ENCODE data around the gene NLGN4X.
A peak's percentile ranks its signal among the peaks of the same experiment; 100 is the strongest.
"Not testable (repeated sequence)": the region's sequence is repeated elsewhere in the genome, so short reads cannot be mapped to it uniquely, and the experiment has no call there.

NLGN4X gene

DNA sequence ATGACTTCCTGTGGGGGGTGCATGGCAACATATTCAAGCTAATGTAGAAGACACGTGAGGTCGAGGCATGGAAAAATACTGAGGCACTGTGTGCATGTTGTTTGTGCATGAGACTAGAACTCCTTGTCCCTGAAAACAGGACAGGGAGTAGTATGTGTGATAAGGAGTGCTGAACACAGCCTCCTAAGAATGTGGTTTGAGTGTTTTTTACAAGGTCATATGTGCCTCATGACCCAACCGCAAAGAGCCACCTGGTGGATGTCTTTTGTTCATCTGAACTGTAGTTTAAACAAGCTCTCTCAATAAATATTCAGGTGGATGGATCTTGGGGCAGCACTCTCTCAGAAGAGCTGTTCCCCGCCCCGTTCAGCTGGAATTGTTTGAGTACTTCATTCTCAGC is 226.6 kb downstream of the NLGN4X start:
- no peak for DNase-seq

DNA sequence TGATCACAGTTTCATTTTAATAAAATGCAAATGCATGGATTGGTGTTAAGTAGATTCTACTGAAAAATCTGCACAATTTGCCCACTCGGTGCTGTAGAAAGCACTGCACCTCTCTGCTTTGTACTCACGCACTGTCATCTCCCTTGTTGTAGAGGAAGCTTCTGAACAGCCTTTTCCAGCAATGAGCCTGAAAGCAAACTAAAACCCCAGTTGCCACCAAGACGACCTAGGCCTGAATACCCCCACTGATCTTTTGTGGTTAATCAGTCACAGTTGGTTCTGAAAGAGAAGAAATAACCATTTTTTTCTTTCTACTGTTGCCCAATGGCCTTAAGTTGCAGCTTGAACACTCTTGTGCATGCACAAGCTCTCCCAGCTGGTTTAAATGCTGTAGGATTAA is 229.8 kb downstream of the NLGN4X start:
- no peak for DNase-seq

DNA sequence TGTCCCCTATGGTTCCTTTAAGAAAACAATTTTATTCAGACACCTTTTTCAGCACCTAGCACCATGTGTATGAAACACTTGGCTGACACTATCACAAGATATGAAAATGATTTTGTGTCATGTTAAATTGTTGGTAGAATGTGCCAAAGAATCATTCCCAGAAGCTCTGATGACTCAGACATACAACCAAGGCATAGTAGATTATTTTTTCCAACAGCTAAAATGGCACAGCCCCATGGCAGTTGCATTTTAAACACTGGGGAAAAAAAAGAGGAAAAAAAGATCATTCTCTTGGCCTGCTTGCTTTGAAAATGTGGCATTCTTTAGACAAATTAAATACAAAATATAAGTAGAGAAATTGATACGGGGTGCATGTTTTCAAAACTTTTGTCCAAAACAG is 230.2 kb downstream of the NLGN4X start:
- DNase-seq, result no peak

DNA sequence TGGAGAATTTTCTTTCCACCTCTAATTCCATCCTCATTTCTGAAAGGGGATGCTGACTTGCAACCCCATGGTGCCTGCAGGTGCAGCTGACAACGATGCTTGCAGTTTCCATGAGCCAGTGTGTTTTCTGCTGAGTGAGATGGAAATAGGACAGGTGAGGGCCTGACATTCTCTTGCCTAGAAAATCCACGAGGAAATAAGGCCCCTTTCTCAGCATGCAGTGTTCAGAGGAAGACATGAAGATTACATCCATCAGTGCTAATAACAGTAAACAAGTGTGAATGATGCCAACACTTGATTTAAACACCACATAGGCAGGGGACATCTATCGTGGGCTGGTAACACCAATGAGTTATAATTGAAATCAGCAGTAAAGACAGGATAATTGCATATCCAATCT is 237.3 kb downstream of the NLGN4X start:
- no peak for DNase-seq

DNA sequence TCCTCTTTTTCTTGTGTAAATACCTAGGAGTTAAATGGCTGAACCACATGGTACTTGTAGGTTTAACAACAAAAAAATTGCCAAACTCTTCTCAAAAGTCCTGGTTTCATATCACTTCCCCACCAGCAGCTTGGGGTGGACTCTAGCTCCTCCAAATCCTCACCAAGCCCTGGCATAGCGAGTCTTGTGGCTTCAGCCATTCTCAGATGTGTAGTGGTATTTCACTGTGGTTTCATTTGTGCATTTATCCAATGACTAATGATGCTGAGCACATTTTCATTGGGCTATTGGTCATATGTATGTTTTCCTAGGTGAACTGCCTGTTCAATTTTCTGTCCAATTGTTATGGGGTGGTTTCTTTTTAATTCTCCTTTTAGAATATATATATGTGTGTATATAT is 249.3 kb downstream of the NLGN4X start:
- no peak for DNase-seq

DNA sequence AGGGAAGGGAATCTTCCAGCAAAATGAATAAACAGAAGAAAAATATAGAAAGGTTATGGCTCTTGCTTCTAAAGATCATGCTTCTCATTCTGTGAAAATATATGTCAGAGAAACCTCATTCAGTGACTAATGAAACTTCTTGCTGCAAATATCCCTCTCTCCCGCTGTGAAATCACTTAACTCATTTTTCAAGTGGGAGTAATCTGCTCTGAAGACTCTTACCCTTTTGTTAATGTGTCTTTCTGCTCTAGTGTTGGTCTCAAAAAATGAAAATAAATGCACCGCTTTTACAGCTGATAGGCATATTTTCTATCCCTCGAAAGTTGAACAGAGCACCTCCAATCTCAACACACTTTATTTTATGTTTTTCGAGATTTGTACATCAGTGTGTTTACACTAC is 252.3 kb downstream of the NLGN4X start:
- no peak for DNase-seq

DNA sequence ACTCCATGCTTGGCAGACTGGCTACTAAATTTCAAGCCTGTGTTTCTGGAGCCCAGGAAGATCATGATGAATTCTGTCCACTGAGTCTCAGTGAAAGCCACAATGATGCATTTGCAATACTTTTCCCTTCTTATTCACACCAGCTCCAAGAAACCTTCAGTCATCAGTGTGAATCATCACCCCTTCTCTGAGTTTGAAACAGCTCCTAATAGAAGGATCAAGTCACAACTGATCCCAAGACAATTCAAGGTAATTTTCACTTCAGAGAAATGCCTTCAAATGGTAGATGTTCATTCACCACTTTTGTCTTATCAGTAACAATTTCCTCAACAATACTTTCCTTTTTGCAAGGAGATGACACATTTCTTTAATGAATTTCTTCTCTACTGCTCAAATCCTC is 257.4 kb downstream of the NLGN4X start:
- DNase-seq, result no peak

DNA sequence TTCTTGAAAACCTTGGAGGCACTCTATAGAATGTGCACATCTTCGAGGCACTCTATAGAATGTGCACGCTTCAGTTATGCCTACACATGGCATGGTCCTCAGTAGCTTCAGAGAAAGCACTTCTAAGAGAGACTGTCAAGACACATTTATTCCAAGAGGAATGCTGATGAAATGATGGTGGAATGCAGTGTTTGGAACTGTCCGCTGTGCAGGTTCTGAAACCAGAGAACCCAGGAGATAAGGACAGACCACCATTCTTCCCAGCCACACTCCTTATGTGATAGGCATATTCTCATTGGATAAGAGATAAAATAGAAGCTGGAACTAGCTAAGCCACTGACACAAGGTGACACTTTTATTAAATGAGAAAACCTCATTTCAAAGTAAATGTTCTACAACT is 263.3 kb downstream of the NLGN4X start:
- no peak for DNase-seq

DNA sequence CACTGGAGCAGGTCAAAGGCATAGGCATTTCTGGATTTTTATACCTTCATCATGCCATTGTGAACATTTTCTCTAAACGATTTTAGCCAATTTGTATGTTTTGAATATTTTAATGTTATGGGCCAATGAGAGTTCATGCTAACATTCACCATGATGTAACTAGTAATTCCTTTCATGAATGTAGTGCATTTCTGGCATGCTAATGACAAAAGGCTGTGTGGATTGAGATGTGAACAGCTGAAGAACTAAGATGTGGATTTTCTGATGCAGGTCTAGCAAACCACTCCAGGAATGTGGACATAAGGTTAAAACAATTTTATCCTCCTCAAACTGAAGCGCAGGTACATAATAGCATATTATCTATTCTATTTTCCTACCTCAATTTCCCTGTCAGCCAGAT is 269.4 kb downstream of the NLGN4X start:
- DNase-seq, result no peak

DNA sequence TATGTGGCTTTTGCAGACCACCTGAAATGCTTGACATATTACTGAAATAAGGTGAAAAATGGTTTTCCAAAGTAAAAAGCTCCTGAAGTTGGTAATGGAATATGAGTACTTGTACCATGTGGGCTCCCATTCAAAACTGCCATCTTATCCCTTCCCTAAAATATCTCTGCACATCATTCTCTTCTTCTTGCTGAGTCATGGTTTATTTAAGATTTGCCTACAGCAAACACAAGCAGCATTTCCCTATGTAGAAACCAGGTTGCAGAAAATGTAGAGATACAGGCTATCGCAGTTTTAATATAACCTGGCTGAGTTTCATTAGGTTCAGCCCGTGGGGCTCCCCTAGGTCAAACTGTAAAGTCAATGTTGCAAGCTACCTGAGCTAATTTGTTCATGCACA is 270.1 kb downstream of the NLGN4X start:
- no peak for DNase-seq

DNA sequence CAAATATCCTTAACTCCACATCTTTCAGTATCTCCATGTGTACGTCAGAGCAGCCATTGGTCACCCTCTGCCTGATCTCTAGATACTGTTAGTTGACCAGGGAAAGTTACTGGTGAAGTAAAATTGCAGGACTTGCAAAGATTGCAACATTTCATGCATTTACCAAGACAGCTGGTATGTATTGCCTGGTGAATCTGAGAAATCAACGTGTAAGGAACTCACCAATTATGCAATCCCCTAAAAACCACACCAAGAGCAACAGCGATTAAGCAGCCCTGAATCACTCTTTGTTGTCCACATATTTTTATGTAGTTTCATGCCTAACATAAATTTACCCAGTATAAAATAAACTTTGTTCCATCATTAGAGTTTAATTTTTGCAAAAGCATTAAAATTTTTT is 271.2 kb downstream of the NLGN4X start:
- DNase-seq, result no peak

DNA sequence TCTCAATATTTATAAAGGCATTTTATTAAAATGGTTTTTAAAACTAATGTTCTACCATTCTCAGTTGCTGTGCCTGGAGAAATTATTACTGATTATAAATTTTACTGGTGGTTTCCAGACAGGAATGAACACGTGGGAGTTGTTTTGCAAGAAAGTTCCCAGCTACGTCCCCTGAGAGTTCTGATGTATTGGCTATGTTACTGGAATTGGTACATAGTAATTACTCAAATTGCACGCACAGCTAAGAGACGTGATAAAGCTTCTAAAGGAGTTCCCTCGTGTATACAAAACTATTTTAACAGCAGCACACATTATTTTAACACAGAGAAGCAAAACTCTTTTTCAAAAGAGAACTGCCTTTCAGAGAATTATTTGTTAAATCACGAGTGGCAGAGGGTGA is 292.2 kb downstream of the NLGN4X start:
- peak; percentile 18 for DNase-seq

DNA sequence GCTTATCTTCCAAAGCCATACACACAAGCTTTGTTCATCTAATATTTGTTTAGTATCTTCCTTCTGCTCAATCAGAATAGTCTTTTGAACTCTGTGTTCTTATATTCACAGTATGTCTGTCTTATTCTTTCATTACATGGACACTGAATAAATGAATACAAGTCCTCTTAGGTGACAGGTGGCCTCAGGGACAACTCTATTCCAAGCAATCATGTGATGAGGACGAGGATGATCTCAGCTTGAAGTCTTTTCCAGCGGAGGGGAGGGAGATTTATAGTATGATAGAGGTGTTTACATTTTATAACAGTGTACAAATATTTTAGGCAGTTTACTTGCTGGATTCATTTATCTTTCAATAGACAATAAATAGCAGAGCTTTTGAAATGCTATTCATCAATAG is 300.4 kb downstream of the NLGN4X start:
- no peak for DNase-seq

DNA sequence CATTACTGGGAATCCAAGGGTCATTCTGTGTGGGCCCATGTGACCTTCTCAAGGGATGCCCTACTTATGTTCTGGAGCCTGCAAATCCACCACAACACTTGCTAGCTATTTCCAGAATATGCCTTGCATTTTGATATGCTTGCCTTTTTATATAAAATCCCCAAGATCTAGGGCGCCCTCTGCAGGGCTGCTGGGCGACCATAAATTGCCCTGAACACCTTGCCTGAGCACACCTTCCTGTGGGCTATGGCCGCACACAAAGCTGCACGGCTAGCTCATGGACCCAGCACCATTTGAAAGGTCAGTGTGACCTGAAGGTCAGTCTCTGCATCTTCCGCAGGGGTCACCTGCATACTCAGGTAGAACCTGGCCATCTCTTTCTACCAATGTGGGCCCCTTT is 311.7 kb downstream of the NLGN4X start:
- no peak for DNase-seq

DNA sequence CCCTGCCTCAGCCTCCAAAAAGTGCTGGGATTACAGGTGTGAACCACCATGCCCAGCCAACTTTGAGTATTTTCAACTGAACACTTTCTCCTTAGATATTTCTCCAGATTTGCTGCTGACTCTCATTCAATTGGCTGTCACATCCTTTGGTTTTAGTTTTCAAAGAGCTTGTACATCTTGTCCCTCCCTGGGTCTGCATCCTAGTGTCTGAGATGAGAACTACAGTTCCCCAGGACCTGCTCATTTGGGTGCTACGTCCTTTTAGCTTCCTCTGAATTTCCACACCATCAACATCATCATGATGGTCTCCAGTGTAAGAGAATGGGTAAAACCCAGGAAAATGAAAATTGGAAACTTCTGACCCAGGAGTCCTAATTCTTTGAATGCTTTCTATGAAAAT is 312.9 kb downstream of the NLGN4X start:
- no peak for DNase-seq

DNA sequence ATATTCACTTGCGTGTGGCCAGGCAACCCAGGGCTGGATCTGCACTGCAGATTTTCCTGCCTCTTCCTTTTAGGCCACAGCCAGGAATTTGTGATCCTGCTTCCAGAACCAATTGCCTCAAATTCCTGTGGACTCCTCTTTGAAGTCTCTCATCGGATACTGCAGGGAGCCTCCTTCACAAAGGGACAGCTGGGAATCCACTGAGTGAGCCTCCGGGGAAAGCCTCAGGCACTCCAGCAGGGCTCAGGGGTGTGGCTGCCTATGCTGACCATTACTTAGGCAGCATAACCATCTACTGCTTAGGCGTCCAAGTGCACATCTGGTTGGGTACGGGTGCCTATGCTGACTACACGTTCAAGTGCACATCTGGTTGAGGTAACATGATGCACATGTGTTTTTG is 321.5 kb downstream of the NLGN4X start:
- DNase-seq, result no peak

DNA sequence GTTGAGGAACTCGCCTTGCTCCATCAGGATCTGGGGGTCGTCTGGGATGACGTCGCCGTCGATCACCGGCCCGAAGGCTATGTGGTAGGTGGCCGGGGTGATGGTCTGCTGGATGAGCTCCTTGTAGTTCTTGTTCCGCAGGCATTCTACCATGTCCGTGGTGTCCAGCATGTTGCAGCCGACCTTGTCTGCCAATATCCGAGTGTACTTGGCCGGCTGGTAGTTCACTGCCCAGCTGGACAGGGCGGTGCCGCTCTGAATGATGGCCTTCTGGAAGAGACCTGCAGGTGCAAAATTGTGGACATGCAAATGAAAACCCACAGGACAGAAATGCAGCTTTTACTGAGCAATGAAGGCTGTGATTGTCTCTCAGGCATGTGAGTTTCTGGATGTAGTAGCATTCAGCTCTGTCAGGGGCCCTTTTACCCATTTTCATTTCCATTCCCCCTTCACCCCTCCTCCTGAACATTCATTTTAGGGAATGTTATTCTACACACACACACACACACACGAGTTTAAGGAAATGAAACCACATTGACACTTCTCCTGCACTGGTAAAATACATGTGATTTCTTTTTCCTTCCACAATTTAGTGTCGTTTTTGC is 325.0 kb downstream of the NLGN4X start:
- DNase-seq, result not testable (repeated sequence)

DNA sequence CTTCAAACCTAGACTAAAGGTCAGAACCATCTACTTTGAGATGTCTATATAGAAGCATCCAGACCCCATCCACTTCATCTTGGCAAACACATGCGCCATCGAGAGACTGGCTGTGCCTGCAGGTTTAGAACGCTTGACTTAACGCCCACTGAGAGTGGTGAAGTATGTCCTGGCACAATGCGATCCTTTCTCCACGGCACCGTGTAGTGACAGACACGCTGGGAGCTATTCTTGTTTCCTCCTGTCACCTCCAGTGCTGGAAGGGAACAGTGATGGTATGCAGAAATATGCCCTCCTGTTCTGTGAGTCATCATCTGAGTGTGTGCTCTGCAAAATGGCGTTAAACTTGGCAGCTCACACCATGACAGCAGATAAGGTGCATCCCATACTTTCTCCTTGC is 330.2 kb downstream of the NLGN4X start:
- DNase-seq, result no peak

DNA sequence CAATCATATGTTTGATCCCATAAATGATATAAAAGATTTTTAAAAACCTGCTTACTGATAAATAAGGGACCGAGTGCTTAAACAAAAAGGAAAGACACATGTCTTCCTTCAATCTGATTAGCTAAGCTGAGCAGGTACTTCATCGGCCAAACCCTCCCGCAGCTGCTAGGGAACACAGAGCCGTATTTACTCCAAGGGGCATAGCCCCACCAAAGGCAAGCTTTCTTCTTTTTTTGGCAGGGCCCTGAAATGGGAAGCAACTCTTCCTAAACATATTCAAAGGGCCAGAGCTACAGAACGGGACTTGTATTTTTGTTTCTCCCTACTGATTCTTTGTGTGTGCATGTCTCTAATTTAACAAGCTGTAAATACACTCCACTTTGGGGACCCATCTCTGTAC is 337.3 kb downstream of the NLGN4X start:
- DNase-seq, result no peak

DNA sequence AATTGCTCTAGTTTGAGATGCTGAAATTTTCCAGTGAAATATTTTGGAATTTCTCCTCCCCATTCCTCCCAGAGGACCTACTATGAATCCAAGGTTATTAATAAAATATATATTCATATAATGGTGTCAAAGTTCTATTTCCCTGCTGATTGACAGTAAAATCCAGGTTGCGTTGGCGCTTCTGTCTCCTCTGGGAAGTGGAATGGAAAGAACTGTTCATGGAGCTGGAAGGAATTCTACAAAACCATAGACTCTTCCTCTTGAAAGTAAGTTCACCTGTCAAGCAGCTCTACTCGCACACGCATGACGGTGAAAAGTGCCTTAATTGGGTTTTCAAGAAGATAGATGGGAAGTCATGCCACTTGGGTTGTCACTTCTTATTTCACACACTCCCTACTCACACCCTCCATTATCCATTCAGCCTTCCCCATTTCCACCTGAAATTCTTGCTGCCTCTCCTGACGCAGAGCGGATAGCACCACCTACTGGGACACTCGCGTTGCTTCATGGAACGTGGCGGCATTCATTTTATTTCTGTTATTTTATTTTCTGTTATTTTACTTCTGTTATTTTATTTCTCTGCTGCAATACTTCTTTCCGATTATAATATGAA is 351.6 kb downstream of the NLGN4X start:
- DNase-seq, result no peak

DNA sequence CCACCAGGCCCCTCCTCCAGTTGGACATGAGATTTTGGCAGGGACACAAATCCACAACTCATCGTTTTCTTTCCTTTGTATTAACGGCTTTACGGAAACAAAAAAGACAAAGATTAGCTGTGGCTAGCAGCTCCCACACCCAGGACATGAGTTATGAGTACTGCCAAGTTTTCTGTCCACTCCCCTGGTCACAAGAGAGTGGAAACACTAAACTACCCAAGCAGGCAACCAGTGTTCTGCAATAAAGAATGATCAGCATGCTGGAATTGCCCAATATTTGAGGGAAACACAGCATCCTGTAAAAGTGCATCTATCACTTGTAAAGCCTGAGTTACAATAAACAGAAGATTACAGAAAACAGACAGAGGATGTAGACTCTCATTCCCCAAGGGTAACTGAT is 358.4 kb downstream of the NLGN4X start:
- no peak for DNase-seq

DNA sequence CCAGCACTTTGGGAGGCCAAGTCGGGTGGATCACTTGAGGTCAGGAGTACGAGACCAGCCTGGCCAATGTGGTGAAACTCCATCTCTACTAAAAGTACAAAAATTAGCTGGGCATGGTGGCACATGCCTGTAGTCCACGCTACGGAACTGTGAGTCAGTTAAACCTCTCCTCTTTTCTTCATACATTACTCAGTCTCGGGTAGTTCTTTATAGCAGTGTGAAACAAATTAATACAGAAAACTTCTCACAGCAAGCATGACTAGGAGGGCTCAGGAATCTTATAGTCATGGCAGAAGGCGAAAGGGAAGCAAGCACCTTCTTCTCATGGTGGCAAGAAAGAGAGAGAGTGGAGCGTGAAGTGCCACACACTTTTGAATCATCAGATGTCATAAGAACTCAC is 358.9 kb downstream of the NLGN4X start:
- DNase-seq, result no peak

DNA sequence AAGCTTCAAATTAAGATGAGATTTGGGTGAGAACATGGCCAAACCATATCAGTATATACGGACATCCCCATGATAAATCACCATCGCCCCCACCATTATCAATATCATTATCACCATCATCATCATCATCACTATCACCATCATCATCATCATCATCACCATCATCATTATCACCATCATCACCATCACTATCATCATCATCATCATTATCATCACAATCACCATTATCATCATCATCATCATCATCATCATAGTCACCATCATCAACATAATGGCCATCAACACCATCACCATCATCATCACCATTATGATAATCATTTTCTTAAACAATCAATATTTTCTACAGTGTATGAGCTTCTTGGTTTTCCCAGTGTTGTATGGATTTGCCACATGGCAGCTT is 360.9 kb downstream of the NLGN4X start:
- no peak for DNase-seq

DNA sequence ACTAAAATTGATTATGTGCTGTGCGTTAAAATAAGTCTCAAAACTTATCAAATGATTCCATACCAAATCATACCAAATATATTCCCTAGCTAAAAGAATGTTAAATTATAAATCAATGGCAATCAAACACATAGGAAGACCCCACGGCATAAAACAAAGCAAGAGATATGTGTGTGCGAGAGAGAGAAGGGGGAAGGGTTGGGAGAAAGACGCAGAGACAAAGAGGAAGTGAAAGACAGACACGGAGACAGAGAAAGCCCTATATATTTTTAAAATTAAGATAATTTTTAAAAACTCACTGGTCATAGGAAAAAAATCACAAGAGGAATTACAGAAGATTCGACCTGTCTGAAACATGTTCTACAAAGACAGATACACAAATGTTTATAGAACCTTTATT is 371.4 kb downstream of the NLGN4X start:
- no peak for DNase-seq

DNA sequence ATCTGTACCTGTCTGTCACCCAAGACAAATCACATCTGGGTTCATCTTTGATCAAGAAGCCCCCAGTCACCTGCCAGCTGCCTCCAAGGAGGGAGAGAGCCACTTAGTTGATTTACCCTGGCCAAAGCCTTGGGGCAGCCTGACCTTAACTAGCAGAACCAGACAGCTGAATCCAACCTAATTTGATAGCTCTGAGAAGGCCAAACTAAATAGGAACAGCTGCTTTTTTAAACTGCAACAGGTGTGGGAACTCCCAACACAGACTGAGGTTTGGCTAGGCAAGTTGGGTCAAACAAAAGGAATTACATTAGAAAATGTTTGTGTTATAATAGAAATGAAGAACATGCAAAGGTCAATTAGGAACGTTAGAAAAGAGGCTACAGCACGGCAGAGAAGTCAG is 375.7 kb downstream of the NLGN4X start:
- DNase-seq, result peak; percentile 23

DNA sequence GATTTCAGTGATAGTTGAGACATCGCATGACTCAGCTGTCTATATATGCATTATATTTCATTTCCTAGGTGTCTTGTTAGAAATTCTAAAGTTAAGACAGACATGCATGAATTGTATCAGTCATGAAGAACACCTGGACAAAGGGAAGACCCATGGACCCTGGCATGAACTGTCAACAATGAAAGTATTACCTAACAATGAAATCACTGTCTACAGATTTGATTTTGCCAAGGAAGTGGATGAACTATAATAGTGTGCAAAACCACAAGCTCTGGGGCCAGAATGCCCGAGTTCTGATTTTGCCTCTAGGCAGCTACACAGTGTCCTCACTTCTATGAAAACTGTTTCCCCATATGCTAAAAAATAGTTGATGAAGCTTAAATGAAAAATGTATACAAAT is 386.1 kb downstream of the NLGN4X start:
- DNase-seq, result no peak

All from right hindlimb (tissue), 1 donor.